Gastrocnemius medialis (tissue), 4 donors: ENCODE measurements around the gene APEH.
"Not testable (repeated sequence)": the region's sequence is repeated elsewhere in the genome, so short reads cannot be mapped to it uniquely, and the experiment has no call there.

Experiments
- POLR2A ChIP-seq, 2 donors: fragments of 450-650 bp; IDR thresholded peaks; one replicate each; pipeline ENCODE4 v1.6.1; 2017; ENCODE audit warnings: antibody characterized with exemption in 2 of 2, mild to moderate bottlenecking in 2 of 2, moderate library complexity in 2 of 2
- TF ChIP-seq, protein P1 (sequence below), 5 experiments: fragments of 450-650 bp in 3 of 5; fragments of 200-600 bp in 2 of 5; sonication (generic) in 2 of 5; IDR thresholded peaks in 4 of 5; conservative IDR thresholded peaks in 1 of 5; 1 replicate in 4 of 5; 2 replicates in 1 of 5; pipeline ENCODE4 v1.5.1; 2016 to 2019; ENCODE audit warnings: antibody characterized with exemption in 5 of 5, mild to moderate bottlenecking in 3 of 5, moderate library complexity in 3 of 5

DNA sequence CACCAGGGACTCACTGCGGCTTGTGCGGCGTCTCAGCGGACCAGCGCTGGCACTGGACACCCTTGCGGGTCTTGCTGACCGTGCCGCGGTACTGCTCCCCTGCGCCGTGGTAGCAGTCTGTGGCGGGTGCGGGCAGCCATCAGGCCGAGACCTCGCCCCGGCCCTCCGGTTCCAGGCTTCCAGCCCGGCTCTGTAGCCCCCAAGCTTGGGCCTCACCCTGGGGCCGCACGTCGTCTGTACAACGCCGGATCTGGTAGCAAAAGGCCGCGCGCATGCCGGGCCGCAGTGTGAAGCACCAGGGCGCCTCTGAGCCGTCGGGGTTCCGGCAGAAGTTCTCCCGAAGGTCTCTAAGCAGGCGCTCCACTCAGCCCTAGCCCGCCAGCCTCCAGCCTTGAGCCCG lies 11.7 kb downstream of the APEH start:
- TF ChIP-seq, protein P1, sequence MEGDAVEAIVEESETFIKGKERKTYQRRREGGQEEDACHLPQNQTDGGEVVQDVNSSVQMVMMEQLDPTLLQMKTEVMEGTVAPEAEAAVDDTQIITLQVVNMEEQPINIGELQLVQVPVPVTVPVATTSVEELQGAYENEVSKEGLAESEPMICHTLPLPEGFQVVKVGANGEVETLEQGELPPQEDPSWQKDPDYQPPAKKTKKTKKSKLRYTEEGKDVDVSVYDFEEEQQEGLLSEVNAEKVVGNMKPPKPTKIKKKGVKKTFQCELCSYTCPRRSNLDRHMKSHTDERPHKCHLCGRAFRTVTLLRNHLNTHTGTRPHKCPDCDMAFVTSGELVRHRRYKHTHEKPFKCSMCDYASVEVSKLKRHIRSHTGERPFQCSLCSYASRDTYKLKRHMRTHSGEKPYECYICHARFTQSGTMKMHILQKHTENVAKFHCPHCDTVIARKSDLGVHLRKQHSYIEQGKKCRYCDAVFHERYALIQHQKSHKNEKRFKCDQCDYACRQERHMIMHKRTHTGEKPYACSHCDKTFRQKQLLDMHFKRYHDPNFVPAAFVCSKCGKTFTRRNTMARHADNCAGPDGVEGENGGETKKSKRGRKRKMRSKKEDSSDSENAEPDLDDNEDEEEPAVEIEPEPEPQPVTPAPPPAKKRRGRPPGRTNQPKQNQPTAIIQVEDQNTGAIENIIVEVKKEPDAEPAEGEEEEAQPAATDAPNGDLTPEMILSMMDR (IDR thresholded peaks at IDR 0.05 in 4 of 5, conservative IDR thresholded peaks at IDR 0.05 in 1 of 5): not testable (repeated sequence)
- not testable (repeated sequence) for TF ChIP-seq POLR2A (IDR thresholded peaks at IDR 0.05)
